ENCODE results near the gene P3H1. TPM values are rescaled to one million over a fixed set of nuclear protein-coding genes. Genes with fewer than 3 reads are reported as not detected.

P3H1 gene
- total and polyA plus RNA-seq, 2 donors = 27.3 to 68.1 TPM

DNA sequence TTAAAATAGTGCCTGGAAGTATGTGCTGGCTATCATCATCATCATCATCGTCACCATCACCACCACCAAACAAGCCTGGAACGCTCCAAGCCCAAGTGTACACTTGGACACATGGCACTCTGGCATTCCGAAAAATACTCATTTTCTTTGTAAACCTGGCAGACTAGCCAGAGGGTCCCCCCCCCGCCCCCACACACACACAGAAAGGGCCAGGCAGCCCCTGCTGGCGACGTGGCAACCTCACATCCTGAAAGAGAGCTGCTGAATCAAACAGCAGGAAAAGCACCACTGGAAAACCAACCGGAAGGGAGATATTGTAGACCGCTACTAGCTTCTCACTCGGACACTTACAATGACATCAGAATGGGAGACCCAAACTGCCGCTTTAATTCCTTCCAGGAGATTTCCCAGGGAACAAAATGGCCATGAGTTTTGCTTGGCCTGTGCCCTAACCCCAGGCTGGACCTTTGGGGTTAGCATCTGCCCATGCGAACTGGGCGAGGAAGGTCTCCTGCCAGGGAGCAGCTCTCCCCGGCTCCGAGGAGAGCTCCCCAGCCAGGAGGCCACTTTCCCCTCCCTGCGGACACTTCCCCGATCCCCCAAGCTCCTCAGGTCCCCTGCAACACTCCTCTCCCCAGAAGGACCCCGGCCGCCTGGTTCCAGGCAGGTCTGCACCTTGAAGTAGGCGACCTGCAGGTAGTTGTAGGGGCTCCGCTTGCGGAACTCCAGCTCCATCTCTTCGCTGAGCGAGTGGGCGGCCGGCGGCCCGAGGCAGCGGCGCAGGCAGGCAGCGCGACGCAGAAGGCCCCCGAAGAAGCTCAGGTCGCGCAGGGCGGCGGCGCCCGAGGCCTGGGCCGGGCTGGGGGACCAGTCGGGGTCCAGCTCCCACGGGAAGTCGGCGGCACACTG is 742 bp downstream of the P3H1 start:
- peak in 6 of 9 donors; percentile 11 to 66 (median 37) for DNase-seq (ENCODE audit: low read depth in 6 of 9, low spot score in 9 of 9)
- Histone ChIP-seq H3K4me1 (ENCODE audit: control insufficient read depth in 2 of 2, insufficient read depth in 2 of 2, low read length in 2 of 2) (peaks cover 18% of the 10 kb centered on the region in 2 donors), H3K36me3 (ENCODE audit: control insufficient read depth in 2 of 2, insufficient read depth in 2 of 2, low read length in 1 of 2) (peaks cover 4 to 13% of the 10 kb centered on the region in 2 donors), H3K27me3 (ENCODE audit: control insufficient read depth in 2 of 2, insufficient read depth in 1 of 2, low read length in 1 of 2) (no peaks in the 10 kb centered on the region), H3K4me3 (ENCODE audit: low read length in 2 of 2) (peak overlapping the region; percentile 77 to 84), H3K9me3 (ENCODE audit: control insufficient read depth in 2 of 2, insufficient read depth in 1 of 2, low read length in 1 of 2) (peaks cover 0 to 1% of the 10 kb centered on the region in 2 donors), H3K27ac (ENCODE audit: low read depth in 1 of 2, low read length in 1 of 2) (peak overlapping the region; percentile 64)
- WGBS = under 1% methylated on average over 44 of the region's 44 CpGs

GRCh38 chr1:42765269-42765668 is 1.6 kb downstream of the P3H1 start:
- Histone ChIP-seq H3K4me3 (ENCODE audit: low read length in 2 of 2) (peak overlapping the region; percentile 77 to 84), H3K27me3 (ENCODE audit: control insufficient read depth in 2 of 2, insufficient read depth in 1 of 2, low read length in 1 of 2) (no peaks in the 10 kb centered on the region), H3K4me1 (ENCODE audit: control insufficient read depth in 2 of 2, insufficient read depth in 2 of 2, low read length in 2 of 2) (peaks cover 18% of the 10 kb centered on the region in 2 donors), H3K27ac (ENCODE audit: low read depth in 1 of 2, low read length in 1 of 2) (no peak overlapping the region), H3K36me3 (ENCODE audit: control insufficient read depth in 2 of 2, insufficient read depth in 2 of 2, low read length in 1 of 2) (peaks cover 4 to 14% of the 10 kb centered on the region in 2 donors), H3K9me3 (ENCODE audit: control insufficient read depth in 2 of 2, insufficient read depth in 1 of 2, low read length in 1 of 2) (peaks cover 0 to 1% of the 10 kb centered on the region in 2 donors)
- no peak for DNase-seq (ENCODE audit: low read depth in 6 of 9, low spot score in 9 of 9)
- WGBS = 70% methylated on average over 7 of the region's 7 CpGs

DNA sequence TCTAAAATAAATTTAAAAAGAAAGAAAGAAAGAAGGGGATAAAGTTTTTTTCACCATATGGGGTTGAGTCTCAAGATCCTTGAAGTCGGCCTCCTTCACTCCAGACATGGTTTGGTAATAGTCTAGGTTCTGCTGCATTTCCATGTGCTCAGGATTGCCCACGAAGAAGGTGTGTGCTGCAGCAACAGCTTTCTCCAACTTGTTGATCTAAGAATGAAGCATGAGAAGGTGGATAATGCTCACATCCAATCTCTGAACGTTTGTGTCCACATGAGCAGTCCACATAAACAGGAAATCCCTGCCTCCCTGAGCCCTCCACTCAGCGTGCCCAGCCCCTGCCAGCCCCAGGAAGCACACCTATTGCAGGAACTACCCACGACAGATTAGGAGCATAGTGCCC is 4.6 kb downstream of the P3H1 start:
- Histone ChIP-seq H3K4me1 (ENCODE audit: control insufficient read depth in 2 of 2, insufficient read depth in 2 of 2, low read length in 2 of 2) (peaks cover 14 to 15% of the 10 kb centered on the region in 2 donors), H3K4me3 (ENCODE audit: low read length in 2 of 2) (no peak overlapping the region), H3K36me3 (ENCODE audit: control insufficient read depth in 2 of 2, insufficient read depth in 2 of 2, low read length in 1 of 2) (peaks cover 20 to 36% of the 10 kb centered on the region in 2 donors), H3K9me3 (ENCODE audit: control insufficient read depth in 2 of 2, insufficient read depth in 1 of 2, low read length in 1 of 2) (peaks cover 0 to 1% of the 10 kb centered on the region in 2 donors), H3K27me3 (ENCODE audit: control insufficient read depth in 2 of 2, insufficient read depth in 1 of 2, low read length in 1 of 2) (no peaks in the 10 kb centered on the region), H3K27ac (ENCODE audit: low read depth in 1 of 2, low read length in 1 of 2) (no peak overlapping the region)
- DNase-seq (ENCODE audit: low read depth in 6 of 9, low spot score in 9 of 9) = no peak
- 80% methylated on average over 5 of the region's 5 CpGs for WGBS

DNA sequence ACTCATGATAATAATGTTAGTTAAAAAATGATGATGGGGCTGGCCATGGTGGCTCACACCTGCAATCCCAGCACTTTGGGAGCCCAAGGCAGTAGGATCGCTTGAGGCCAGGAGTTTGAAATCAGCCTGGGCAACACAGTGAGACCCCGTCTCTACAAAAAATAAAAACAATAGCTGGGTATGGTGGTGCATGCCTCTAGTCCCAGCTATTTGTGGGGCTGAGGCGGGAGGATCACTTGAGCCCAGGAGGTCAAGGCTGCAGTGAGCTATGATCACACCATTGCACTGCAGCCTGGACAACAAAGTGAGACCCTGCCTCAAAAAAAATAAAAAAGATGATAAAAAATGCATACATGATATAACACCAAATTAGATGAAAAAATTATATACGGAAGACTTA is 5.3 kb downstream of the P3H1 start:
- no peaks in the 10 kb centered on the region for H3K9me3 ChIP-seq (ENCODE audit: control insufficient read depth in 2 of 2, insufficient read depth in 1 of 2, low read length in 1 of 2)
- peaks cover 14 to 15% of the 10 kb centered on the region in 2 donors for H3K4me1 ChIP-seq (ENCODE audit: control insufficient read depth in 2 of 2, insufficient read depth in 2 of 2, low read length in 2 of 2)
- no peak overlapping the region for H3K27ac ChIP-seq (ENCODE audit: low read depth in 1 of 2, low read length in 1 of 2)
- DNase-seq (ENCODE audit: low read depth in 6 of 9, low spot score in 9 of 9) = no peak
- H3K4me3 ChIP-seq (ENCODE audit: low read length in 2 of 2) = no peak overlapping the region
- peaks cover 26 to 42% of the 10 kb centered on the region in 2 donors for H3K36me3 ChIP-seq (ENCODE audit: control insufficient read depth in 2 of 2, insufficient read depth in 2 of 2, low read length in 1 of 2)
- WGBS = over 99% methylated on average over 4 of the region's 4 CpGs
- H3K27me3 ChIP-seq (ENCODE audit: control insufficient read depth in 2 of 2, insufficient read depth in 1 of 2, low read length in 1 of 2) = no peaks in the 10 kb centered on the region

DNA sequence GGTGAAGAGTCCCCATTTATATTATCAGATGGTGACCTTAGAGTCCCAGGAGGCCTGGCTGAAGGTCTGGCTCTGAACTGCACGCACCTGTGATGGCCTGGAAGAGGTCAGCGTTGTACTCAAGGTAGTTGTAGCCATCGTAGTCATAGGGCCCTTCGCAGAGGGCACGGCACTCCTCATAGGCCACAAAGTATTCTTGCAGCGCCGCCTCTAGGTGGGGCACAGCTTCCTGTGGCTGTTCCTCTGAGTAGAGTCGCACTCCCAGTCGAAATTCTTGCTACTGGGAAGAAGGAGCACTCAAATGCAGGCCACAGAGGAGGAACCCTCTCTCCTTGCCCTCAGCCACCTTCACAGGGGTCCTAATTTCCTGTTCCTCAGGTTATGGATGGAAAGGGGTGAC is 7.7 kb downstream of the P3H1 start:
- Histone ChIP-seq H3K36me3 (ENCODE audit: control insufficient read depth in 2 of 2, insufficient read depth in 2 of 2, low read length in 1 of 2) (peaks cover 48 to 67% of the 10 kb centered on the region in 2 donors), H3K9me3 (ENCODE audit: control insufficient read depth in 2 of 2, insufficient read depth in 1 of 2, low read length in 1 of 2) (no peaks in the 10 kb centered on the region), H3K27me3 (ENCODE audit: control insufficient read depth in 2 of 2, insufficient read depth in 1 of 2, low read length in 1 of 2) (no peaks in the 10 kb centered on the region), H3K4me3 (ENCODE audit: low read length in 2 of 2) (no peak overlapping the region), H3K4me1 (ENCODE audit: control insufficient read depth in 2 of 2, insufficient read depth in 2 of 2, low read length in 2 of 2) (no peaks in the 10 kb centered on the region), H3K27ac (ENCODE audit: low read depth in 1 of 2, low read length in 1 of 2) (no peak overlapping the region)
- no peak for DNase-seq (ENCODE audit: low read depth in 6 of 9, low spot score in 9 of 9)
- WGBS = 83% methylated on average over 9 of the region's 9 CpGs

- no peaks in the 10 kb centered on the region for H3K4me1 ChIP-seq (ENCODE audit: control insufficient read depth in 2 of 2, insufficient read depth in 2 of 2, low read length in 2 of 2)
- peaks cover 53 to 71% of the 10 kb centered on the region in 2 donors for H3K36me3 ChIP-seq (ENCODE audit: control insufficient read depth in 2 of 2, insufficient read depth in 2 of 2, low read length in 1 of 2)
- 62% methylated on average over 3 of the region's 3 CpGs for WGBS
- H3K9me3 ChIP-seq (ENCODE audit: control insufficient read depth in 2 of 2, insufficient read depth in 1 of 2, low read length in 1 of 2) = no peaks in the 10 kb centered on the region
- no peak for DNase-seq (ENCODE audit: low read depth in 6 of 9, low spot score in 9 of 9)
- H3K27me3 ChIP-seq (ENCODE audit: control insufficient read depth in 2 of 2, insufficient read depth in 1 of 2, low read length in 1 of 2) = no peaks in the 10 kb centered on the region
- H3K4me3 ChIP-seq (ENCODE audit: low read length in 2 of 2) = no peak overlapping the region
- H3K27ac ChIP-seq (ENCODE audit: low read depth in 1 of 2, low read length in 1 of 2) = no peak overlapping the region
These were observed 8.2 kb downstream of the P3H1 start for GRCh38 chr1:42758641-42759040.

GRCh38 chr1:42757892-42758275 is 8.9 kb downstream of the P3H1 start:
- H3K4me1 ChIP-seq (ENCODE audit: control insufficient read depth in 2 of 2, insufficient read depth in 2 of 2, low read length in 2 of 2) = no peaks in the 10 kb centered on the region
- no peak for DNase-seq (ENCODE audit: low read depth in 6 of 9, low spot score in 9 of 9)
- H3K36me3 ChIP-seq (ENCODE audit: control insufficient read depth in 2 of 2, insufficient read depth in 2 of 2, low read length in 1 of 2) = peaks cover 57 to 76% of the 10 kb centered on the region in 2 donors
- H3K9me3 ChIP-seq (ENCODE audit: control insufficient read depth in 2 of 2, insufficient read depth in 1 of 2, low read length in 1 of 2) = no peaks in the 10 kb centered on the region
- H3K27me3 ChIP-seq (ENCODE audit: control insufficient read depth in 2 of 2, insufficient read depth in 1 of 2, low read length in 1 of 2) = no peaks in the 10 kb centered on the region
- no peak overlapping the region for H3K4me3 ChIP-seq (ENCODE audit: low read length in 2 of 2)
- no peak overlapping the region for H3K27ac ChIP-seq (ENCODE audit: low read depth in 1 of 2, low read length in 1 of 2)

GRCh38 chr1:42756956-42757891 is 9.6 kb downstream of the P3H1 start:
- H3K4me1 ChIP-seq (ENCODE audit: control insufficient read depth in 2 of 2, insufficient read depth in 2 of 2, low read length in 2 of 2) = no peaks in the 10 kb centered on the region
- H3K27me3 ChIP-seq (ENCODE audit: control insufficient read depth in 2 of 2, insufficient read depth in 1 of 2, low read length in 1 of 2) = no peaks in the 10 kb centered on the region
- whole genome bisulfite sequencing = 94% methylated on average over 17 of the region's 17 CpGs
- H3K36me3 ChIP-seq (ENCODE audit: control insufficient read depth in 2 of 2, insufficient read depth in 2 of 2, low read length in 1 of 2) = peaks cover 60 to 77% of the 10 kb centered on the region in 2 donors
- no peak overlapping the region for H3K27ac ChIP-seq (ENCODE audit: low read depth in 1 of 2, low read length in 1 of 2)
- no peak overlapping the region for H3K4me3 ChIP-seq (ENCODE audit: low read length in 2 of 2)
- DNase-seq (ENCODE audit: low read depth in 6 of 9, low spot score in 9 of 9) = peak in 1 of 9 donors; percentile 33
- peaks cover 0 to 3% of the 10 kb centered on the region in 2 donors for H3K9me3 ChIP-seq (ENCODE audit: control insufficient read depth in 2 of 2, insufficient read depth in 1 of 2, low read length in 1 of 2)

DNA sequence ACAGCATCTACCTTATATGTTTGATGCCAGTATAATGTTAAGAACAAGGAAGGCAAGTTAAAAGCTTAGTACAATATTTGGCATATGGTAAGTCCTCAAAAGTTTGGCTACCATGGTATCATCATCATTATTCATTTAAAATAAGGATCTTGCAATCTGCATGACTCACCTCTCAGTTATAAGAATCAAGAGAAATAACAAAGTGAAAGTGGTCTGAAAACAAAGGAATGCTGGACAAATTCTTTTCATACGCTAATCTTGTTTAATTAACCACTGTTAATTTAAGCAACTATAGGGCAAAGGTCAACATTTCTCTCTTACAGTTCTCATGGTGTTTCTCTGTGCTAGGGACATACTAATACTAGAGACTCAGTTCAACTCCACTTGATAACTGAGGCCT is 13.8 kb downstream of the P3H1 start:
- 100% methylated on average over 1 of the region's 1 CpG for WGBS
- H3K9me3 ChIP-seq (ENCODE audit: control insufficient read depth in 2 of 2, insufficient read depth in 1 of 2, low read length in 1 of 2) = peaks cover 0 to 6% of the 10 kb centered on the region in 2 donors

More for the DNA sequence above, 13.8 kb downstream of the P3H1 start:
- H3K4me3 ChIP-seq (ENCODE audit: low read length in 2 of 2) = no peak overlapping the region
- H3K36me3 ChIP-seq (ENCODE audit: control insufficient read depth in 2 of 2, insufficient read depth in 2 of 2, low read length in 1 of 2) = peaks cover 80 to 84% of the 10 kb centered on the region in 2 donors
- H3K4me1 ChIP-seq (ENCODE audit: control insufficient read depth in 2 of 2, insufficient read depth in 2 of 2, low read length in 2 of 2) = no peaks in the 10 kb centered on the region
- no peak for DNase-seq (ENCODE audit: low read depth in 6 of 9, low spot score in 9 of 9)
- no peak overlapping the region for H3K27ac ChIP-seq (ENCODE audit: low read depth in 1 of 2, low read length in 1 of 2)
- no peaks in the 10 kb centered on the region for H3K27me3 ChIP-seq (ENCODE audit: control insufficient read depth in 2 of 2, insufficient read depth in 1 of 2, low read length in 1 of 2)
